GM21619 (cell line): ENCODE results near the gene BOLL.
"Not testable (repeated sequence)": the region's sequence is repeated elsewhere in the genome, so short reads cannot be mapped to it uniquely, and the experiment has no call there.

ENCODE experiments used
- ATAC-seq: cut with Tn5 transposase; IDR thresholded peaks from one replicate; pipeline ENCODE4 v1.9.1; 2021; ENCODE audit not compliant: unreplicated experiment

Gene BOLL

GRCh38 chr2:197799068-197799467 lies 13.9 kb upstream of the BOLL start:
- ATAC-seq, result no peak

- ATAC-seq, result no peak
Measured at GRCh38 chr2:197798187-197798586, 13.1 kb upstream of the BOLL start.

GRCh38 chr2:197795277-197795676 lies 10.2 kb upstream of the BOLL start:
- no peak for ATAC-seq

- ATAC-seq, result no peak
Measured at GRCh38 chr2:197793456-197793855, 8.3 kb upstream of the BOLL start.

GRCh38 chr2:197786010-197786877 lies 1.1 kb upstream of the BOLL start:
- peak; percentile 70 for ATAC-seq

GRCh38 chr2:197782126-197782525 lies 3.0 kb downstream of the BOLL start:
- ATAC-seq, result no peak

- no peak for ATAC-seq
Measured at GRCh38 chr2:197779261-197779660, 5.9 kb downstream of the BOLL start.

GRCh38 chr2:197777823-197778407 lies 7.2 kb downstream of the BOLL start:
- ATAC-seq, result no peak

GRCh38 chr2:197760293-197760657 lies 24.8 kb downstream of the BOLL start:
- no peak for ATAC-seq

GRCh38 chr2:197759625-197760292 lies 25.4 kb downstream of the BOLL start:
- no peak for ATAC-seq

- ATAC-seq, result no peak
Measured at GRCh38 chr2:197759013-197759412, 26.1 kb downstream of the BOLL start.

- no peak for ATAC-seq
Measured at GRCh38 chr2:197740200-197740599, 44.9 kb downstream of the BOLL start.

- not testable (repeated sequence) for ATAC-seq
Measured at GRCh38 chr2:197728555-197729544, 56.3 kb downstream of the BOLL start.

- no peak for ATAC-seq
Measured at GRCh38 chr2:197727011-197727410, 58.1 kb downstream of the BOLL start.

GRCh38 chr2:197717863-197718262 lies 67.3 kb downstream of the BOLL start:
- ATAC-seq, result no peak

GRCh38 chr2:197713271-197713670 lies 71.8 kb downstream of the BOLL start:
- ATAC-seq, result no peak

- no peak for ATAC-seq
Measured at GRCh38 chr2:197711578-197711977, 73.5 kb downstream of the BOLL start.

- peak; percentile 73 for ATAC-seq
Measured at GRCh38 chr2:197710424-197711042, 74.6 kb downstream of the BOLL start.

GRCh38 chr2:197709140-197709539 lies 76.0 kb downstream of the BOLL start:
- not testable (repeated sequence) for ATAC-seq

- no peak for ATAC-seq
Measured at GRCh38 chr2:197708331-197708730, 76.8 kb downstream of the BOLL start.
